Fibroblast of lung (primary cell): ENCODE results near the gene SPIRE1. TPM values are rescaled to one million over a fixed set of nuclear protein-coding genes. Genes with fewer than 3 reads are reported as not detected.
A peak's percentile ranks its signal among the peaks of the same experiment; 100 is the strongest.

Source experiments
- DNase-seq, 2 donors: peaks; one replicate each; pipeline versions ENCODE4 v3.0.0 to v3.0.0-alpha.2; 2010; ENCODE audit warnings: low read depth in 2 of 2
- H2AFZ ChIP-seq: 2 replicates; pipeline ENCODE4 v1.5.1; 2012; ENCODE audit warnings: low read length, control low read depth, inconsistent platforms
- H3K27ac ChIP-seq: 2 replicates; pipeline ENCODE4 v1.5.1; 2011; ENCODE audit warnings: low read length, control low read depth; ENCODE audit not compliant: insufficient read depth
- H3K27me3 ChIP-seq: 2 replicates; pipeline ENCODE4 v1.5.1; 2011; ENCODE audit warnings: mild to moderate bottlenecking, low read length; ENCODE audit not compliant: control insufficient read depth, insufficient read depth
- H3K36me3 ChIP-seq: 2 replicates; pipeline ENCODE4 v1.5.1; 2011; ENCODE audit warnings: low read length; ENCODE audit not compliant: control insufficient read depth, insufficient read depth
- H3K4me1 ChIP-seq: 2 replicates; pipeline ENCODE4 v1.5.1; 2011; ENCODE audit warnings: low read length; ENCODE audit not compliant: control insufficient read depth, insufficient read depth; ENCODE audit errors: extremely low read depth
- H3K4me2 ChIP-seq: 2 replicates; pipeline ENCODE4 v1.5.1; 2011; ENCODE audit warnings: low read length, control low read depth; ENCODE audit not compliant: insufficient read depth; ENCODE audit errors: extremely low read depth
- H3K4me3 ChIP-seq, 4 experiments: fragments of 200-600 bp in 1 of 4; sonication (generic) in 1 of 4; replicated peaks in 1 of 4; 2 replicates each; pipeline ENCODE4 v1.5.1; 2011 to 2016; ENCODE audit warnings: low read length in 4 of 4, low read depth in 3 of 4, mild to moderate bottlenecking in 3 of 4, control low read depth in 2 of 4, inconsistent platforms in 1 of 4, mixed read lengths in 1 of 4; ENCODE audit not compliant: insufficient read depth in 1 of 4; ENCODE audit errors: control extremely low read depth in 1 of 4
- H3K79me2 ChIP-seq: 2 replicates; pipeline ENCODE4 v1.5.1; 2012; ENCODE audit warnings: mild to moderate bottlenecking, low read length, inconsistent platforms; ENCODE audit not compliant: control insufficient read depth, insufficient read depth
- H3K9ac ChIP-seq: 2 replicates; pipeline ENCODE4 v1.5.1; 2011; ENCODE audit warnings: mild to moderate bottlenecking, low read length, control low read depth; ENCODE audit not compliant: insufficient read depth
- H3K9me3 ChIP-seq: 2 replicates; pipeline ENCODE4 v1.5.1; 2012; ENCODE audit warnings: low read depth, low read length; ENCODE audit not compliant: control insufficient read depth, insufficient read depth
- H4K20me1 ChIP-seq: 2 replicates; pipeline ENCODE4 v1.5.1; 2011; ENCODE audit warnings: low read length; ENCODE audit not compliant: control insufficient read depth, insufficient read depth; ENCODE audit errors: extremely low read depth
- CTCF ChIP-seq, 2 donors: IDR thresholded peaks in 1 of 2; conservative IDR thresholded peaks in 1 of 2; 1 replicate in 1 of 2; 2 replicates in 1 of 2; pipeline ENCODE4 v1.5.1; 2011 to 2012; ENCODE audit warnings: low read length in 2 of 2, control low read depth in 1 of 2, inconsistent platforms in 1 of 2, low read depth in 1 of 2, mild to moderate bottlenecking in 1 of 2
- EZH2 ChIP-seq: IDR thresholded peaks from 2 replicates; pipeline ENCODE4 v1.5.1; 2012; ENCODE audit warnings: low read length, control low read depth, mild to moderate bottlenecking; ENCODE audit errors: missing control alignments
- polyA plus RNA-seq, 2 donors: library from polyadenylated mRNA; depleted of rRNA in 1 of 2; stranded (reverse) in 1 of 2; unstranded in 1 of 2; fragments of >200 nt; gene quantifications; 2 replicates each; pipeline ENCODE4 v1.2.1, GENCODE V29; 2011 to 2012; ENCODE audit warnings: missing spikeins in 1 of 2
- total RNA-seq: library from RNA; depleted of rRNA; stranded (reverse); fragments of >200 nt; gene quantifications from 2 replicates; pipeline ENCODE4 v1.2.1, GENCODE V29; 2014

SPIRE1 gene
- total and polyA plus RNA-seq, 2 donors (not counting 1 experiment from before 2014, with no cell fraction given): 19.0 to 31.0 TPM

GRCh38 chr18:12479536-12479935 lies 178.4 kb downstream of the SPIRE1 start:
- no peaks in the 10 kb centered on the region for H3K79me2 ChIP-seq
- TF ChIP-seq EZH2: no peak
- TF ChIP-seq CTCF (conservative IDR thresholded peaks at IDR 0.05 in 1 of 2, IDR thresholded peaks at IDR 0.05 in 1 of 2; ENCODE audit: low read depth in 1 of 2, low read length in 2 of 2): no peak
- H3K4me2 ChIP-seq: no peak overlapping the region

GRCh38 chr18:12478269-12479047 lies 179.4 kb downstream of the SPIRE1 start:
- no peak for DNase-seq
- TF ChIP-seq EZH2 (no peak), CTCF (conservative IDR thresholded peaks at IDR 0.05 in 1 of 2, IDR thresholded peaks at IDR 0.05 in 1 of 2; ENCODE audit: low read depth in 1 of 2, low read length in 2 of 2) (peak in 1 of 2 donors; percentile 18)

More at GRCh38 chr18:12479536-12479935, 178.4 kb downstream of the SPIRE1 start:
- no peak overlapping the region for H2AFZ ChIP-seq
- no peaks in the 10 kb centered on the region for H3K9me3 ChIP-seq
- DNase-seq: no peak
- H4K20me1 ChIP-seq: no peaks in the 10 kb centered on the region
- no peaks in the 10 kb centered on the region for H3K36me3 ChIP-seq
- H3K4me3 ChIP-seq: no peak overlapping the region
- no peaks in the 10 kb centered on the region for H3K4me1 ChIP-seq
- no peak overlapping the region for H3K9ac ChIP-seq
- H3K27me3 ChIP-seq: no peaks in the 10 kb centered on the region
- H3K27ac ChIP-seq: no peak overlapping the region

GRCh38 chr18:12477606-12478005 lies 180.3 kb downstream of the SPIRE1 start:
- no peak for TF ChIP-seq CTCF (conservative IDR thresholded peaks at IDR 0.05 in 1 of 2, IDR thresholded peaks at IDR 0.05 in 1 of 2; ENCODE audit: low read depth in 1 of 2, low read length in 2 of 2)
- no peak for TF ChIP-seq EZH2
- Histone ChIP-seq H3K9ac (no peak overlapping the region), H3K27ac (no peak overlapping the region), H2AFZ (no peak overlapping the region), H3K4me1 (no peaks in the 10 kb centered on the region), H4K20me1 (no peaks in the 10 kb centered on the region), H3K9me3 (no peaks in the 10 kb centered on the region), H3K36me3 (no peaks in the 10 kb centered on the region), H3K4me2 (no peak overlapping the region), H3K27me3 (no peaks in the 10 kb centered on the region), H3K79me2 (no peaks in the 10 kb centered on the region), H3K4me3 (no peak overlapping the region)
- DNase-seq: no peak

More at GRCh38 chr18:12478269-12479047, 179.4 kb downstream of the SPIRE1 start:
- H3K27me3 ChIP-seq: no peaks in the 10 kb centered on the region
- H3K27ac ChIP-seq: no peak overlapping the region
- no peak overlapping the region for H2AFZ ChIP-seq
- no peaks in the 10 kb centered on the region for H3K79me2 ChIP-seq
- H3K9ac ChIP-seq: no peak overlapping the region
- H3K9me3 ChIP-seq: no peaks in the 10 kb centered on the region
- no peak overlapping the region for H3K4me2 ChIP-seq
- H3K4me1 ChIP-seq: no peaks in the 10 kb centered on the region
- H3K4me3 ChIP-seq: no peak overlapping the region
- no peaks in the 10 kb centered on the region for H3K36me3 ChIP-seq
- H4K20me1 ChIP-seq: no peaks in the 10 kb centered on the region
